T-cell (primary cell): ENCODE data around the gene SELENOO. TPM values are rescaled to one million over a fixed set of nuclear protein-coding genes. Genes with fewer than 3 reads are reported as not detected.

Experiments used
- ATAC-seq, 4 experiments: fragments of 200-7000 bp in 3 of 4; fragments of 150-1000 bp in 1 of 4; cut with Tn5 transposase; replicated peaks in 1 of 4; 1 replicate in 3 of 4; 2 replicates in 1 of 4; pipeline ENCODE4 v1.10.0; 2021; ENCODE audit warnings: moderate library complexity in 3 of 4, mild to moderate bottlenecking in 2 of 4, moderate number of reproducible peaks in 1 of 4
- CTCF ChIA-PET, 2 donors: fragments of 300-600 bp; sonication (Branson Sonifier 250); formaldehyde crosslinking; loops; one replicate each; lab custom pipeline; 2022; ENCODE audit warnings: antibody characterized with exemption in 2 of 2; lab: Charles Lee
- POLR2A ChIA-PET, 2 donors: fragments of 300-600 bp; sonication (Branson Sonifier 250); formaldehyde crosslinking; loops; one replicate each; lab custom pipeline; 2022; ENCODE audit warnings: antibody characterized with exemption in 2 of 2; lab: Charles Lee
- DNase-seq, 35 experiments: peaks; one replicate each; pipeline versions ENCODE4 v3.0.0 to v3.0.0-alpha.2; 2013 to 2023
- H3K27ac ChIP-seq: one replicate; pipeline ENCODE4 v1.5.1; 2013; ENCODE audit warnings: low read length
- H3K27me3 ChIP-seq, 2 experiments: replicated peaks in 1 of 2; 1 replicate in 1 of 2; 2 replicates in 1 of 2; pipeline versions ENCODE4 v1.6.1 to v1.7.0; 2013; ENCODE audit warnings: low read length in 1 of 2, mixed read lengths in 1 of 2; ENCODE audit not compliant: control insufficient read depth in 2 of 2, insufficient read depth in 2 of 2; ENCODE audit errors: extremely low read depth in 1 of 2
- H3K36me3 ChIP-seq, 2 donors: 1 replicate in 1 of 2; 2 replicates in 1 of 2; pipeline versions ENCODE4 v1.6.1 to v1.7.0; 2013; ENCODE audit warnings: low read length in 1 of 2; ENCODE audit not compliant: control insufficient read depth in 2 of 2, insufficient read depth in 1 of 2; ENCODE audit errors: extremely low read depth in 1 of 2
- H3K4me1 ChIP-seq, 2 experiments: 1 replicate in 1 of 2; 2 replicates in 1 of 2; pipeline versions ENCODE4 v1.6.1 to v1.7.0; 2013; ENCODE audit warnings: low read length in 2 of 2, mixed read lengths in 1 of 2; ENCODE audit not compliant: insufficient read depth in 2 of 2, control insufficient read depth in 1 of 2; ENCODE audit errors: extremely low read depth in 1 of 2
- H3K4me3 ChIP-seq, 2 donors: 1 replicate in 1 of 2; 2 replicates in 1 of 2; pipeline versions ENCODE4 v1.5.1 to v1.7.0; 2013; ENCODE audit warnings: mild to moderate bottlenecking in 2 of 2, low read length in 1 of 2, moderate library complexity in 1 of 2; ENCODE audit not compliant: control insufficient read depth in 1 of 2; ENCODE audit errors: extremely low read depth in 1 of 2
- H3K9me3 ChIP-seq: 2 replicates; pipeline ENCODE4 v1.7.0; 2013
- H3K27ac Mint-ChIP-seq, 2 donors: one replicate each; pipeline ENCODE4 v1.8.0; 2020 to 2021; ENCODE audit warnings: mild to moderate bottlenecking in 2 of 2, mixed read lengths in 2 of 2
- H3K27me3 Mint-ChIP-seq, 2 donors: one replicate each; pipeline ENCODE4 v1.8.0; 2021 to 2022; ENCODE audit warnings: mixed read lengths in 2 of 2
- H3K36me3 Mint-ChIP-seq: one replicate; pipeline ENCODE4 v1.8.0; 2021; ENCODE audit warnings: mixed read lengths
- H3K4me1 Mint-ChIP-seq, 3 donors: one replicate each; pipeline ENCODE4 v1.8.0; 2020 to 2022; ENCODE audit warnings: mixed read lengths in 3 of 3, mild to moderate bottlenecking in 1 of 3
- H3K4me3 Mint-ChIP-seq, 3 donors: one replicate each; pipeline ENCODE4 v1.8.0; 2020 to 2022; ENCODE audit warnings: mild to moderate bottlenecking in 3 of 3, mixed read lengths in 3 of 3, moderate library complexity in 3 of 3
- H3K9me3 Mint-ChIP-seq, 3 donors: one replicate each; pipeline ENCODE4 v1.8.0; 2020 to 2022; ENCODE audit warnings: mixed read lengths in 3 of 3
- WGBS: methylation state at CpG from one replicate; pipeline ENCODE4 v1.1.5; 2013; ENCODE audit warnings: missing lambda C conversion rate; ENCODE audit not compliant: insufficient coverage; 5-methylcytosine and 5-hydroxymethylcytosine counted together
- total RNA-seq, 35 experiments: library from RNA in 6 of 35; stranded (reverse) in 6 of 35; fragments of 120-200 nt in 1 of 35; gene quantifications; one replicate each; pipeline versions ENCODE4 v1.2.1 to v1.2.4 and lab custom pipeline; 2013 to 2026

The SELENOO gene
- total RNA-seq, 5 donors from 2014 or later (not counting 1 experiment from before 2014, with no cell fraction given): 28.9 to 51.0 (median 46.1) TPM

DNA sequence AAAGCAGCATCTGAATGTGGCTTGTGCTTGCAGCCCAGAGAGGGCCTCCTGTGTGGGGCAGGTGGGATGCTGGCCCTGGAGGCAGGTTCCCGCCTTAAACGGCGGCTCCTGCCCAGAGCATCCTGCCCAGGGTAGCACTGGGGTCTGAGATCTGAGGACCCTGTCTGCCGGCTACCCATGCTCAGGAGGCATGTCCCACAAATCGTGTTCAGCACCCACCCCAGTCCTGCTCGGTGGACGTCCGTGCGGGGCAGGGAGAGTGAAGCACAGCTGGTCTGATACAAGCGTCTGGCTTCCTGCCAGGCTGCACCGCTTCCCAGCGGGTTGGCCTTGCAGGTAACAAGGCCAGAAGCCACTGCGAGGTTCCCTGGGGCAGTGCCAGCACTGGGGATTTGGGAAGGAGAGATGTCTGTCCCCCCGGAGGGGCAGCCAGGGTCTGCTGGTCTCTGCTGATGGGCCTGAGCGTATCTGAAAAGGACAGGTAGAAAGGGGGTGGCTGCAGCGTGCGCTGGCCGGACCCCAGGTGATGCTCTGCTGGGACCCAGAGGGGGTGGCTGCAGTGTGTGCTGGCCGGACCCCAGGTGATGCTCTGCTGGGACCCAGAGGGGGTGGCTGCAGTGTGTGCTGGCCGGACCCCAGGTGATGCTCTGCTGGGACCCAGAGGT is 11.5 kb upstream of the SELENOO start:
- no peaks in the 10 kb centered on the region for H3K27me3 Mint-ChIP-seq
- ChIA-PET POLR2A (interaction anchor here in 1 of 2 donors (1.2 kb wide), 1 partner anchor 19 kb away, joined by 3 read pairs; no protein-coding TSS in a partner anchor), CTCF (no interaction called here)
- peak overlapping the region in 1 of 2 donors; percentile 88 for H3K4me3 ChIP-seq
- H3K36me3 ChIP-seq: peaks cover 8 to 12% of the 10 kb centered on the region in 2 donors
- WGBS: 79% methylated on average over 19 of the region's 20 CpGs
- H3K4me1 Mint-ChIP-seq: peaks cover 35 to 57% (median 53%) of the 10 kb centered on the region in 3 donors
- peak overlapping the region; percentile 59 to 98 (median 90) for H3K4me3 Mint-ChIP-seq
- H3K27ac ChIP-seq: peak overlapping the region; percentile 93
- H3K36me3 Mint-ChIP-seq: no peaks in the 10 kb centered on the region
- peaks cover 0 to 8% of the 10 kb centered on the region in 2 experiments for H3K27me3 ChIP-seq
- no peaks in the 10 kb centered on the region for H3K9me3 ChIP-seq
- peaks cover 36 to 90% of the 10 kb centered on the region in 2 experiments for H3K4me1 ChIP-seq
- peak overlapping the region; percentile 95 to 99 for H3K27ac Mint-ChIP-seq
- H3K9me3 Mint-ChIP-seq: no peaks in the 10 kb centered on the region
- no peak for ATAC-seq
- DNase-seq: no peak

DNA sequence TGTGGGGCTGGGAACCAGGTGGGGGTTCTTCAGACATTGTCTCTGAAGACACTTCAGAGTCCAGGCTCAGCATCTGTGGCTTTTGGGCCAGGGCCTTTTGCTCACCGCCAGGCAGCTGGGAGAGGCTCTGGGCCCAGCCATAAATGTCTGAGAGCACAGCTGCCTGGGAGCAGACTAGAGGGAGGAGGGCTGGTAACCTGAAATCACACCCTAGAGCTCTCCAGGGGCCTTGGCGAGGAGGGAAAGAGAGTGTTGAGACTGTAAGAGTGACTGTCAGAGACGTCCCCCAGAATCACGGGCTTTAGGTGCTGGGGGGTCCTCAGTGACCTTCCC is 11.0 kb upstream of the SELENOO start:
- Histone ChIP-seq H3K36me3 (peaks cover 9 to 17% of the 10 kb centered on the region in 2 donors), H3K4me3 (peak overlapping the region; percentile 88 to 96), H3K9me3 (no peaks in the 10 kb centered on the region), H3K27me3 (peaks cover 0 to 4% of the 10 kb centered on the region in 2 experiments), H3K4me1 (peaks cover 36 to 90% of the 10 kb centered on the region in 2 experiments), H3K27ac (peak overlapping the region; percentile 93)
- 0% methylated on average over 2 of the region's 4 CpGs for WGBS
- ATAC-seq (peak; percentile 0 to 2 (median 0)), DNase-seq (no peak)
- no peaks in the 10 kb centered on the region for H3K9me3 Mint-ChIP-seq
- H3K4me3 Mint-ChIP-seq: peak overlapping the region; percentile 90 to 98 (median 90)
- H3K27me3 Mint-ChIP-seq: no peaks in the 10 kb centered on the region
- CTCF ChIA-PET: no interaction called here
- POLR2A ChIA-PET: interaction anchor here in 1 of 2 donors (1.2 kb wide), 1 partner anchor 19 kb away, joined by 3 read pairs; no protein-coding TSS in a partner anchor
- H3K36me3 Mint-ChIP-seq: no peaks in the 10 kb centered on the region
- peak overlapping the region; percentile 95 to 99 for H3K27ac Mint-ChIP-seq
- peaks cover 35 to 54% (median 49%) of the 10 kb centered on the region in 3 donors for H3K4me1 Mint-ChIP-seq

GRCh38 chr22:50190182-50190940 is 10.4 kb upstream of the SELENOO start:
- peaks cover 33 to 88% of the 10 kb centered on the region in 2 experiments for H3K4me1 ChIP-seq
- Mint-ChIP-seq H3K27ac (peak overlapping the region; percentile 95 to 99), H3K4me1 (peaks cover 35 to 54% (median 49%) of the 10 kb centered on the region in 3 donors), H3K36me3 (no peaks in the 10 kb centered on the region), H3K27me3 (no peaks in the 10 kb centered on the region), H3K9me3 (no peaks in the 10 kb centered on the region), H3K4me3 (peak overlapping the region; percentile 90 to 98 (median 90))
- H3K9me3 ChIP-seq: no peaks in the 10 kb centered on the region
- H3K27ac ChIP-seq: peak overlapping the region; percentile 93
- ATAC-seq: peak; percentile 54 to 61 (median 58)
- H3K36me3 ChIP-seq: peaks cover 13 to 21% of the 10 kb centered on the region in 2 donors
- ChIA-PET CTCF (no interaction called here), POLR2A (interaction anchor here (0.5 to 1.2 kb wide), 3 partner anchors 18 to 315 kb away, joined by 3 to 4 read pairs (median 3); no protein-coding TSS in a partner anchor)
- H3K27me3 ChIP-seq: peaks cover 0 to under 1% of the 10 kb centered on the region in 2 experiments
- peak; percentile 70 to 92 (median 79) for DNase-seq
- WGBS: under 1% methylated on average over 43 of the region's 43 CpGs
- H3K4me3 ChIP-seq: peak overlapping the region; percentile 88 to 96

- H3K4me1 ChIP-seq: peaks cover 33 to 87% of the 10 kb centered on the region in 2 experiments
- peaks cover 13 to 28% of the 10 kb centered on the region in 2 donors for H3K36me3 ChIP-seq
- H3K4me3 ChIP-seq: peak overlapping the region; percentile 88 to 96
- Mint-ChIP-seq H3K9me3 (no peaks in the 10 kb centered on the region), H3K36me3 (no peaks in the 10 kb centered on the region), H3K4me3 (peak overlapping the region; percentile 90 to 98 (median 90)), H3K4me1 (peaks cover 35 to 52% (median 47%) of the 10 kb centered on the region in 3 donors), H3K27ac (peak overlapping the region; percentile 95 to 99), H3K27me3 (no peaks in the 10 kb centered on the region)
- WGBS: 3% methylated on average over 15 of the region's 18 CpGs
- no peaks in the 10 kb centered on the region for H3K27me3 ChIP-seq
- H3K9me3 ChIP-seq: no peaks in the 10 kb centered on the region
- DNase-seq (peak; percentile 44 to 93 (median 86)), ATAC-seq (peak; percentile 65 to 76 (median 67))
- H3K27ac ChIP-seq: peak overlapping the region; percentile 93
- ChIA-PET POLR2A (interaction anchor here (0.5 to 0.8 kb wide), 4 partner anchors 57 to 352 kb away, joined by 3 to 4 read pairs (median 3); no protein-coding TSS in a partner anchor), CTCF (no interaction called here)
These were observed 9.7 kb upstream of the SELENOO start for GRCh38 chr22:50190941-50191741.

DNA sequence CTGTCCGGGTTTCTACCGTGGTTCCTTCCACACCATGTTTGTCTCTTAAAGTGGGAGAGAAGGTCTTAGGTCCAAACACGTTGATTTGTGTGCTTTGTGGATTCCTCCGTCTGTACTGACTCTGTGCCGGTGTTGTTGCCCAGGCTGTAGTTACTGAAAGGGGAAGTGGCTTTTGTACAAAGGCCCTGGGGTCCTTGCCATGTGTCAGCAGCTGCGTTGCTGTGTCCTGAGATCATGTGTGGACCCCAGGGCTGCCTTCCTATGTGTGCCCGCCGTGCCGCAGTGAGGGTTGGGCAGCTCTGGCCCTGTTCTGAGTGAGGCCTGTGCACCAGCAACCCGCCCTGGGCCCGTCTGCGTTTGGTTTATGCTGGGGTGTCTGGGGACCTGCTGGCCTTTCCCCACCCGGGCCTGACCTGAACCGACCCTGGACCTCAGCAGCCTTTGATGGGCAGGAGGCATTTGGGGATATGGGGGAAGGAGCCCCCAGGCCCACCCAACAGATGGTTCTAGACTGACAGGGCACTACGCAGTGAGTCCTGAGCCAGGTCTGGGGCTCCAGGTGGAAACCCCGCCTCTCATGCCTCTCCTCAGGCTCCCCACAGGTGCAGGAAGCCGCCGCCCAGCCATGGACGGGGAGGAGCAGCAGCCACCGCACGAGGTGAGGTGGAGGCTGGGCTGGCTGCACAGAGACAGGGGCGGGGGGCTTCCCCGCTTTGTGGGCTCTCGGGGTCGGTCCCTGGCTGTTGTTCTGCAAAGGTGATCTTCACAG is 8.2 kb upstream of the SELENOO start:
- POLR2A ChIA-PET: interaction anchor here in 1 of 2 donors (0.6 kb wide), 1 partner anchor 50 kb away, joined by 3 read pairs; no protein-coding TSS in a partner anchor
- peak; percentile 32 to 82 (median 67) for DNase-seq
- peak overlapping the region; percentile 90 to 98 (median 90) for H3K4me3 Mint-ChIP-seq
- H3K27ac Mint-ChIP-seq: peak overlapping the region; percentile 95 to 99
- Histone ChIP-seq H3K36me3 (peaks cover 13 to 36% of the 10 kb centered on the region in 2 donors), H3K27ac (peak overlapping the region; percentile 93), H3K9me3 (no peaks in the 10 kb centered on the region), H3K27me3 (no peaks in the 10 kb centered on the region), H3K4me3 (peak overlapping the region; percentile 39 to 88), H3K4me1 (peaks cover 30 to 74% of the 10 kb centered on the region in 2 experiments)
- H3K36me3 Mint-ChIP-seq: no peaks in the 10 kb centered on the region
- WGBS: 32% methylated on average over 19 of the region's 25 CpGs
- ATAC-seq: peak; percentile 9 to 37 (median 22)
- H3K27me3 Mint-ChIP-seq: no peaks in the 10 kb centered on the region
- CTCF ChIA-PET: no interaction called here
- no peaks in the 10 kb centered on the region for H3K9me3 Mint-ChIP-seq
- peaks cover 30 to 43% (median 39%) of the 10 kb centered on the region in 3 donors for H3K4me1 Mint-ChIP-seq
